B cell (primary cell): ENCODE results near the gene TRIM17. TPM values are rescaled to one million over a fixed set of nuclear protein-coding genes. Genes with fewer than 3 reads are reported as not detected.

Source experiments
- ATAC-seq: fragments of 200-7000 bp; cut with Tn5 transposase; one replicate; pipeline ENCODE4 v1.10.0; 2021; ENCODE audit warnings: low read depth, mild to moderate bottlenecking, moderate number of reproducible peaks, moderate library complexity
- CTCF ChIA-PET: fragments of 350-600 bp; sonication (Branson Sonifier 250); formaldehyde crosslinking; loops from one replicate; lab custom pipeline; 2021; ENCODE audit warnings: antibody characterized with exemption, inconsistent platforms; lab: Charles Lee
- POLR2A ChIA-PET: fragments of 350-600 bp; sonication (Branson Sonifier 250); formaldehyde crosslinking; loops from one replicate; lab custom pipeline; 2021; ENCODE audit warnings: antibody characterized with exemption; lab: Charles Lee
- DNase-seq: peaks from one replicate; pipeline ENCODE4 v3.0.0; 2013
- H2AFZ ChIP-seq: 2 replicates; pipeline ENCODE4 v1.6.1; 2012; ENCODE audit warnings: mild to moderate bottlenecking, low read depth, low read length; ENCODE audit not compliant: insufficient read depth, poor library complexity, severe bottlenecking
- H3K27ac ChIP-seq, 2 donors: 1 replicate in 1 of 2; 2 replicates in 1 of 2; pipeline ENCODE4 v1.5.1; 2012 to 2013; ENCODE audit warnings: low read length in 2 of 2, mild to moderate bottlenecking in 2 of 2, moderate library complexity in 1 of 2
- H3K27me3 ChIP-seq, 4 experiments: fragments of 200-600 bp in 1 of 4; sonication (generic) in 1 of 4; replicated peaks in 1 of 4; 1 replicate in 2 of 4; 2 replicates in 2 of 4; pipeline versions ENCODE4 v1.6.1 to v1.7.0; 2013 to 2016; ENCODE audit warnings: low read length in 3 of 4, mild to moderate bottlenecking in 2 of 4, mixed read lengths in 1 of 4, moderate library complexity in 1 of 4; ENCODE audit not compliant: insufficient read depth in 4 of 4, control insufficient read depth in 3 of 4; ENCODE audit errors: control extremely low read depth in 1 of 4
- H3K36me3 ChIP-seq, 2 experiments: replicated peaks in 1 of 2; 1 replicate in 1 of 2; 2 replicates in 1 of 2; pipeline versions ENCODE4 v1.6.1 to v1.7.1; 2013; ENCODE audit warnings: low read length in 1 of 2; ENCODE audit not compliant: insufficient read depth in 2 of 2, control insufficient read depth in 1 of 2; ENCODE audit errors: control extremely low read depth in 1 of 2, extremely low read depth in 1 of 2
- H3K4me1 ChIP-seq, 2 donors: fragments of 200-600 bp in 1 of 2; sonication (generic) in 1 of 2; 1 replicate in 1 of 2; 2 replicates in 1 of 2; pipeline versions ENCODE4 v1.5.1 to v1.6.1; 2013 to 2017; ENCODE audit warnings: low read length in 2 of 2; ENCODE audit not compliant: control insufficient read depth in 2 of 2, insufficient read depth in 2 of 2
- H3K4me2 ChIP-seq: replicated peaks from 2 replicates; pipeline ENCODE3; 2012; ENCODE audit warnings: mild to moderate bottlenecking, low read depth, low read length; ENCODE audit not compliant: poor library complexity, severe bottlenecking
- H3K4me3 ChIP-seq, 5 experiments: fragments of 200-600 bp in 1 of 5; sonication (generic) in 1 of 5; 1 replicate in 3 of 5; 2 replicates in 2 of 5; pipeline versions ENCODE4 v1.5.1 to v1.7.0; 2011 to 2016; ENCODE audit warnings: low read length in 4 of 5, mild to moderate bottlenecking in 4 of 5, low read depth in 2 of 5, control low read depth in 1 of 5, moderate library complexity in 1 of 5; ENCODE audit not compliant: insufficient read depth in 1 of 5; ENCODE audit errors: control extremely low read depth in 1 of 5, extremely low read depth in 1 of 5
- H3K79me2 ChIP-seq: fragments of 200-600 bp; sonication (generic); one replicate; pipeline ENCODE4 v1.6.0; 2016; ENCODE audit warnings: low read length; ENCODE audit not compliant: control insufficient read depth, insufficient read depth
- H3K9ac ChIP-seq: fragments of 200-600 bp; sonication (generic); 2 replicates; pipeline ENCODE4 v1.6.1; 2017; ENCODE audit warnings: mild to moderate bottlenecking, low read length, moderate library complexity
- H3K9me3 ChIP-seq, 3 donors: one replicate each; pipeline versions ENCODE4 v1.6.1 to v1.7.1; 2013; ENCODE audit warnings: low read length in 2 of 3; ENCODE audit not compliant: control insufficient read depth in 2 of 3, insufficient read depth in 1 of 3; ENCODE audit errors: control extremely low read depth in 1 of 3
- H4K20me1 ChIP-seq: 2 replicates; pipeline ENCODE4 v1.6.0; 2012; ENCODE audit warnings: mild to moderate bottlenecking, low read length; ENCODE audit not compliant: insufficient read depth, control insufficient read depth, poor library complexity, severe bottlenecking
- H3K27ac Mint-ChIP-seq: one replicate; pipeline ENCODE4 v1.8.0; 2021; ENCODE audit warnings: mixed read lengths
- H3K27me3 Mint-ChIP-seq: one replicate; pipeline ENCODE4 v1.8.0; 2021; ENCODE audit warnings: mixed read lengths
- H3K4me1 Mint-ChIP-seq: one replicate; pipeline ENCODE4 v1.8.0; 2021; ENCODE audit warnings: mixed read lengths
- H3K4me3 Mint-ChIP-seq: one replicate; pipeline ENCODE4 v1.8.0; 2021; ENCODE audit warnings: mixed read lengths
- H3K9me3 Mint-ChIP-seq: one replicate; pipeline ENCODE4 v1.8.0; 2022; ENCODE audit warnings: mixed read lengths; ENCODE audit not compliant: insufficient read depth
- EZH2 ChIP-seq: IDR thresholded peaks from 2 replicates; pipeline ENCODE4 v1.6.1; 2012; ENCODE audit warnings: borderline replicate concordance, low read depth, mild to moderate bottlenecking, moderate library complexity, low read length; ENCODE audit not compliant: insufficient read depth, poor library complexity, severe bottlenecking
- WGBS: methylation state at CpG from one replicate; pipeline ENCODE4 v1.1.5; 2013; ENCODE audit warnings: missing lambda C conversion rate; ENCODE audit not compliant: insufficient coverage; 5-methylcytosine and 5-hydroxymethylcytosine counted together
- intact Hi-C: fragments of 100-400 bp; cut with micrococcal nuclease; formaldehyde crosslinking; loops from one replicate; pipeline ENCODE4 v1.10.0; 2022
- polyA plus RNA-seq: library from polyadenylated mRNA; depleted of rRNA; stranded (reverse); fragments of >200 nt; gene quantifications from 2 replicates; pipeline ENCODE4 v1.2.3, GENCODE V29; 2012
- total RNA-seq, 2 donors: library from RNA; stranded (reverse); fragments of 120-200 nt in 1 of 2; gene quantifications; 1 replicate in 1 of 2; 2 replicates in 1 of 2; pipeline versions ENCODE4 v1.2.3 to v1.2.4, GENCODE V29; 2013 to 2022
- TF ChIP-seq, protein P1 (sequence below): fragments of 200-600 bp; IDR thresholded peaks from one replicate; pipeline ENCODE4 v1.8.0; 2022; ENCODE audit warnings: antibody characterized with exemption, mild to moderate bottlenecking

Gene TRIM17
- total and polyA plus RNA-seq, 2 donors (not counting 1 experiment from before 2014, with no cell fraction given) = not detected

- H3K79me2 ChIP-seq = no peaks in the 10 kb centered on the region
- H3K4me1 Mint-ChIP-seq = no peaks in the 10 kb centered on the region
- no peak for TF ChIP-seq EZH2
- 93% methylated on average over 6 of the region's 7 CpGs for WGBS
- no peak overlapping the region for H3K4me3 ChIP-seq
- no peak overlapping the region for H3K4me2 ChIP-seq
- POLR2A ChIA-PET = interaction anchor here (0.8 kb wide), 1 partner anchor 1103 kb away, joined by 6 read pairs; no protein-coding TSS in a partner anchor
- no peaks in the 10 kb centered on the region for H3K4me1 ChIP-seq
- no peaks in the 10 kb centered on the region for H4K20me1 ChIP-seq
- no peak overlapping the region for H3K9ac ChIP-seq
- no peak overlapping the region for H3K27ac Mint-ChIP-seq
- no peak overlapping the region for H2AFZ ChIP-seq
- ATAC-seq (no peak), DNase-seq (no peak)
- intact Hi-C loops = no loop called here
- H3K27me3 Mint-ChIP-seq = peaks cover 55% of the 10 kb centered on the region
- peaks cover 0 to 14% (median 0%) of the 10 kb centered on the region in 3 donors for H3K9me3 ChIP-seq
- no peak overlapping the region for H3K4me3 Mint-ChIP-seq
- H3K27ac ChIP-seq = no peak overlapping the region
- CTCF ChIA-PET = no interaction called here
- H3K9me3 Mint-ChIP-seq = no peaks in the 10 kb centered on the region
- H3K27me3 ChIP-seq = peaks cover 0 to 20% (median 4%) of the 10 kb centered on the region in 4 experiments
- no peaks in the 10 kb centered on the region for H3K36me3 ChIP-seq
These were observed 6.9 kb upstream of the TRIM17 start for GRCh38 chr1:228423404-228424053.

DNA sequence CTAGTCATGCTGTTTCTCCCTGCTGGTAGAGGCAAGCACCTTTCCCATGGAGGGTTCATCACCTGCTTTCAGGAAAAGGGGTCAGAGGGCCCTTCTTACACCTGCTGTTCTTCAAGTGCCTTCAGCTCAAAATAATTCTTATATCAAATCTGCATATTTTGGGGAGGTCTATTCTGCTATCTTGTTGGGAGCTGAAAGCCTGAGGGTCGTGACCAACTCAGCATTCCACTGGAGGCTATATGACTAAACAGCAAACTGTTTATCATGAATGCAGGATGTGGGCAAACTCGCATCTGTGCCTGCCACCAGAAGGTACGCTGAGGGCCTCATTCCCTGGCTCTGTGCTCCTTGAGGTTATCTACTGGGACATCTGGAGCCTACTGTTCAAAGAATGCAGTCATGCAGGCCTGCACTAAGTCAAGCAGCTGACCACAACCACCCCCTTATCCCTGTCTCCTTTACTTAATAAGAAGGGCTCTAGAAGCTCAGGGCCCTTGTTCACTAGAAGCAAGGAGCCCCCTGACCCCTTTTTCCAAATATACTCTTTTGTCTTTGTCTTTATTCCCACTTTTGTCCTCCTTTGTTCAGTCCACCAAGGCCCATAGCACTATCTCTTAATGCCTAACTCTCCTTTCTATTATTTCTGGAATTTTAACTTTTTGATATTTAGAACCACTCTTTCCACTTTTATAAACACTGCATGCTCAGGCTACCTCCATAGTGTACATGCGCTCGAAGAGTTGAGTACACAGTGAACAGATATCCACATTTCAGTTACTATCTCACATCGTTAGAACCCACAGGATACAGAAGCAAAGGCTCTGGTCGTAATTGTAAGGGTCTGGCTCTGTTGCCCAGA lies 4.5 kb upstream of the TRIM17 start:
- CTCF ChIA-PET = interaction anchor here (0.8 kb wide), 1 partner anchor 37 kb away, joined by 4 read pairs; no protein-coding TSS in a partner anchor

More for the DNA sequence above, 4.5 kb upstream of the TRIM17 start:
- ATAC-seq (no peak), DNase-seq (no peak)
- H3K4me1 Mint-ChIP-seq = peaks cover 8% of the 10 kb centered on the region
- H3K36me3 ChIP-seq = no peaks in the 10 kb centered on the region
- intact Hi-C loops = no loop called here
- TF ChIP-seq, protein P1, sequence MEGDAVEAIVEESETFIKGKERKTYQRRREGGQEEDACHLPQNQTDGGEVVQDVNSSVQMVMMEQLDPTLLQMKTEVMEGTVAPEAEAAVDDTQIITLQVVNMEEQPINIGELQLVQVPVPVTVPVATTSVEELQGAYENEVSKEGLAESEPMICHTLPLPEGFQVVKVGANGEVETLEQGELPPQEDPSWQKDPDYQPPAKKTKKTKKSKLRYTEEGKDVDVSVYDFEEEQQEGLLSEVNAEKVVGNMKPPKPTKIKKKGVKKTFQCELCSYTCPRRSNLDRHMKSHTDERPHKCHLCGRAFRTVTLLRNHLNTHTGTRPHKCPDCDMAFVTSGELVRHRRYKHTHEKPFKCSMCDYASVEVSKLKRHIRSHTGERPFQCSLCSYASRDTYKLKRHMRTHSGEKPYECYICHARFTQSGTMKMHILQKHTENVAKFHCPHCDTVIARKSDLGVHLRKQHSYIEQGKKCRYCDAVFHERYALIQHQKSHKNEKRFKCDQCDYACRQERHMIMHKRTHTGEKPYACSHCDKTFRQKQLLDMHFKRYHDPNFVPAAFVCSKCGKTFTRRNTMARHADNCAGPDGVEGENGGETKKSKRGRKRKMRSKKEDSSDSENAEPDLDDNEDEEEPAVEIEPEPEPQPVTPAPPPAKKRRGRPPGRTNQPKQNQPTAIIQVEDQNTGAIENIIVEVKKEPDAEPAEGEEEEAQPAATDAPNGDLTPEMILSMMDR = no peak
- TF ChIP-seq EZH2 = no peak
- WGBS = 89% methylated on average over 5 of the region's 7 CpGs
- H3K9ac ChIP-seq = no peak overlapping the region
- no peaks in the 10 kb centered on the region for H3K9me3 Mint-ChIP-seq
- no peak overlapping the region for H3K4me2 ChIP-seq
- no peak overlapping the region for H3K27ac ChIP-seq
- no peak overlapping the region for H3K27ac Mint-ChIP-seq
- no peak overlapping the region for H2AFZ ChIP-seq
- POLR2A ChIA-PET = no interaction called here
- no peaks in the 10 kb centered on the region for H4K20me1 ChIP-seq
- H3K4me3 Mint-ChIP-seq = no peak overlapping the region
- H3K27me3 ChIP-seq = peaks cover 0 to 36% (median 17%) of the 10 kb centered on the region in 4 experiments
- no peaks in the 10 kb centered on the region for H3K79me2 ChIP-seq
- H3K27me3 Mint-ChIP-seq = peaks cover 61% of the 10 kb centered on the region
- H3K4me1 ChIP-seq = peaks cover 11 to 14% of the 10 kb centered on the region in 2 donors
- H3K9me3 ChIP-seq = peaks cover 0 to 17% (median 0%) of the 10 kb centered on the region in 3 donors
- H3K4me3 ChIP-seq = no peak overlapping the region
